T-cell (primary cell): Measurements from ENCODE around the gene CD2BP2. TPM values are rescaled to one million over a fixed set of nuclear protein-coding genes. Genes with fewer than 3 reads are reported as not detected.
A peak's percentile ranks its signal among the peaks of the same experiment; 100 is the strongest.
"Not testable (repeated sequence)": the region's sequence is repeated elsewhere in the genome, so short reads cannot be mapped to it uniquely, and the experiment has no call there.

Experiments
- ATAC-seq, 4 experiments: fragments of 200-7000 bp in 3 of 4; fragments of 150-1000 bp in 1 of 4; cut with Tn5 transposase; replicated peaks in 1 of 4; 1 replicate in 3 of 4; 2 replicates in 1 of 4; pipeline ENCODE4 v1.10.0; 2021; ENCODE audit warnings: moderate library complexity in 3 of 4, mild to moderate bottlenecking in 2 of 4, moderate number of reproducible peaks in 1 of 4
- CTCF ChIA-PET, 2 donors: fragments of 300-600 bp; sonication (Branson Sonifier 250); formaldehyde crosslinking; loops; one replicate each; lab custom pipeline; 2022; ENCODE audit warnings: antibody characterized with exemption in 2 of 2; lab: Charles Lee
- POLR2A ChIA-PET, 2 donors: fragments of 300-600 bp; sonication (Branson Sonifier 250); formaldehyde crosslinking; loops; one replicate each; lab custom pipeline; 2022; ENCODE audit warnings: antibody characterized with exemption in 2 of 2; lab: Charles Lee
- DNase-seq, 35 experiments: peaks; one replicate each; pipeline versions ENCODE4 v3.0.0 to v3.0.0-alpha.2; 2013 to 2023
- H3K27ac ChIP-seq: one replicate; pipeline ENCODE4 v1.5.1; 2013; ENCODE audit warnings: low read length
- H3K27me3 ChIP-seq, 2 experiments: replicated peaks in 1 of 2; 1 replicate in 1 of 2; 2 replicates in 1 of 2; pipeline versions ENCODE4 v1.6.1 to v1.7.0; 2013; ENCODE audit warnings: low read length in 1 of 2, mixed read lengths in 1 of 2; ENCODE audit not compliant: control insufficient read depth in 2 of 2, insufficient read depth in 2 of 2; ENCODE audit errors: extremely low read depth in 1 of 2
- H3K36me3 ChIP-seq, 2 donors: 1 replicate in 1 of 2; 2 replicates in 1 of 2; pipeline versions ENCODE4 v1.6.1 to v1.7.0; 2013; ENCODE audit warnings: low read length in 1 of 2; ENCODE audit not compliant: control insufficient read depth in 2 of 2, insufficient read depth in 1 of 2; ENCODE audit errors: extremely low read depth in 1 of 2
- H3K4me1 ChIP-seq, 2 experiments: 1 replicate in 1 of 2; 2 replicates in 1 of 2; pipeline versions ENCODE4 v1.6.1 to v1.7.0; 2013; ENCODE audit warnings: low read length in 2 of 2, mixed read lengths in 1 of 2; ENCODE audit not compliant: insufficient read depth in 2 of 2, control insufficient read depth in 1 of 2; ENCODE audit errors: extremely low read depth in 1 of 2
- H3K4me3 ChIP-seq, 2 donors: 1 replicate in 1 of 2; 2 replicates in 1 of 2; pipeline versions ENCODE4 v1.5.1 to v1.7.0; 2013; ENCODE audit warnings: mild to moderate bottlenecking in 2 of 2, low read length in 1 of 2, moderate library complexity in 1 of 2; ENCODE audit not compliant: control insufficient read depth in 1 of 2; ENCODE audit errors: extremely low read depth in 1 of 2
- H3K9me3 ChIP-seq: 2 replicates; pipeline ENCODE4 v1.7.0; 2013
- H3K27ac Mint-ChIP-seq, 2 donors: one replicate each; pipeline ENCODE4 v1.8.0; 2020 to 2021; ENCODE audit warnings: mild to moderate bottlenecking in 2 of 2, mixed read lengths in 2 of 2
- H3K27me3 Mint-ChIP-seq, 2 donors: one replicate each; pipeline ENCODE4 v1.8.0; 2021 to 2022; ENCODE audit warnings: mixed read lengths in 2 of 2
- H3K36me3 Mint-ChIP-seq: one replicate; pipeline ENCODE4 v1.8.0; 2021; ENCODE audit warnings: mixed read lengths
- H3K4me1 Mint-ChIP-seq, 3 donors: one replicate each; pipeline ENCODE4 v1.8.0; 2020 to 2022; ENCODE audit warnings: mixed read lengths in 3 of 3, mild to moderate bottlenecking in 1 of 3
- H3K4me3 Mint-ChIP-seq, 3 donors: one replicate each; pipeline ENCODE4 v1.8.0; 2020 to 2022; ENCODE audit warnings: mild to moderate bottlenecking in 3 of 3, mixed read lengths in 3 of 3, moderate library complexity in 3 of 3
- H3K9me3 Mint-ChIP-seq, 3 donors: one replicate each; pipeline ENCODE4 v1.8.0; 2020 to 2022; ENCODE audit warnings: mixed read lengths in 3 of 3
- WGBS: methylation state at CpG from one replicate; pipeline ENCODE4 v1.1.5; 2013; ENCODE audit warnings: missing lambda C conversion rate; ENCODE audit not compliant: insufficient coverage; 5-methylcytosine and 5-hydroxymethylcytosine counted together
- total RNA-seq, 35 experiments: library from RNA in 6 of 35; stranded (reverse) in 6 of 35; fragments of 120-200 nt in 1 of 35; gene quantifications; one replicate each; pipeline versions ENCODE4 v1.2.1 to v1.2.4 and lab custom pipeline; 2013 to 2026

Gene CD2BP2
- total RNA-seq, 5 donors from 2014 or later (not counting 1 experiment from before 2014, with no cell fraction given), result 38.9 to 80.3 (median 73.3) TPM

DNA sequence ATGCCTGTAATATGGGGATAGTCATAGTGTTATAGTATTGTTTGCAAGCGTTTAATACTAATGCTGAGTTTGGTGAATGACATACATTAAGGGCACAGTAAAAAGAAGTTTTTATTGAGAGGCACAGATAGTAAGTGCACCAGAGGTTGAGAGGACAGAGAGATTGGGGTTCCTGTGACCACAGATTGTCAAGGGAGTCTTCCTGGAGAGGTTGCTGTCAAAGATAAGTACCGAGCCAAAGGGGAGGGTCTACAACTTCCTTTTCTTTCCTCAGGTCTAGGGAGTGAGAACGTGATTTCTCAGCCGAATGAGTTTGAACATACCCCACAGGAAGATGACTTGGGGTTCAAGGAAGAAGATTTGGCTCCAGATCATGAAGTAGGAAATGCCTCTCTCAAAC is 41.9 kb upstream of the CD2BP2 start:
- Histone ChIP-seq H3K27ac (no peak overlapping the region), H3K36me3 (peaks cover 2 to 18% of the 10 kb centered on the region in 2 donors), H3K27me3 (peaks cover 0 to 8% of the 10 kb centered on the region in 2 experiments), H3K9me3 (no peaks in the 10 kb centered on the region), H3K4me3 (no peak overlapping the region), H3K4me1 (peaks cover 9 to 67% of the 10 kb centered on the region in 2 experiments)
- Mint-ChIP-seq H3K36me3 (no peaks in the 10 kb centered on the region), H3K9me3 (no peaks in the 10 kb centered on the region), H3K4me1 (peaks cover 37 to 50% (median 46%) of the 10 kb centered on the region in 3 donors), H3K27me3 (no peaks in the 10 kb centered on the region), H3K27ac (peak overlapping the region; percentile 39 to 49), H3K4me3 (peak overlapping the region; percentile 77 to 88 (median 84))
- WGBS, result 78% methylated on average over 1 of the region's 4 CpGs
- CTCF ChIA-PET, result no interaction called here
- POLR2A ChIA-PET, result no interaction called here
- DNase-seq (no peak), ATAC-seq (no peak)

GRCh38 chr16:30396627-30397026 is 41.5 kb upstream of the CD2BP2 start:
- POLR2A ChIA-PET, result interaction anchor here in 1 of 2 donors (0.5 kb wide), 1 partner anchor 1905 kb away, joined by 5 read pairs; the partner anchor contains the start of gene CLN3
- H3K27me3 Mint-ChIP-seq, H3K27ac ChIP-seq, H3K9me3 Mint-ChIP-seq, H3K9me3 ChIP-seq, H3K4me3 ChIP-seq, H3K27me3 ChIP-seq, H3K36me3 Mint-ChIP-seq, DNase-seq, ATAC-seq: not testable (repeated sequence)
- CTCF ChIA-PET, result interaction anchor here in 1 of 2 donors (1.2 to 1.9 kb wide), 2 partner anchors 10 to 26 kb away, joined by 3 to 8 read pairs; no protein-coding TSS in a partner anchor
- Histone ChIP-seq H3K4me1 (peaks cover 9 to 67% of the 10 kb centered on the region in 2 experiments), H3K36me3 (peaks cover 2 to 18% of the 10 kb centered on the region in 2 donors)
- 92% methylated on average over 2 of the region's 4 CpGs for WGBS
- Mint-ChIP-seq H3K4me1 (peaks cover 35 to 47% (median 43%) of the 10 kb centered on the region in 3 donors), H3K4me3 (peak overlapping the region; percentile 77 to 88 (median 84)), H3K27ac (peak overlapping the region; percentile 39 to 49)

DNA sequence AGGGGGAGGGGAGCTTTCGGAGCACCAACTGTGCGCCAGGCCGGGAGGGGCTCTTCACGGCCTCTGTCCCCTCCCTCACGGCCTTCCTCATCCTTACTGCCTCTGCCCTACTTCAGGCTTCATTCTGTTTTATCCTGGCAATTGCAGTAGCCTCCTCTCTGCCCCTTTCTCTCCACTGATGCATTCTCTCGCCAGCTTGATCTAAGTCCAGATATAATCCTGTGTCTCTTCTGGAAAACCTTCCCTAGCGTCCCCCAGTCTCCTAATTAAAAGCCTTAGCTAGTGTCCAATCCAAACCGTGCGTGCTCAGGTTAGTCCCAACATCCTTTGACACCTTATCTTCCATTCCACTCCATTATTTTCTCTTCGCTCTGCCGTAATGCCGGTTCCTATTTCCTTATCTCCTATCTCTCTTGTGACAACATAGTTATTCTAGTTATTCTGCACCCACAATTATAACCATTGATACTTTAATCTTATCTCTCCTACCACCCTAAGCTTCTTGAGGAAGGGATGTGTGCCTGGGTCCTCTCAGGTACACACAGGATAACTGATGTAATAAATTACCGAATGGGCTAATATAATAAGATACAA is 41.0 kb upstream of the CD2BP2 start:
- DNase-seq (no peak), ATAC-seq (peak in 1 of 4 experiments; percentile 10)
- ChIA-PET CTCF (interaction anchor here in 1 of 2 donors (1.2 to 1.9 kb wide), 4 partner anchors 11 to 25 kb away, joined by 3 to 8 read pairs (median 4); no protein-coding TSS in a partner anchor), POLR2A (interaction anchor here in 1 of 2 donors (0.5 kb wide), 1 partner anchor 1904 kb away, joined by 5 read pairs; the partner anchor contains the start of gene CLN3)
- Mint-ChIP-seq H3K27ac (peak overlapping the region; percentile 67 to 90), H3K4me3 (peak overlapping the region; percentile 77 to 88 (median 84)), H3K9me3 (no peaks in the 10 kb centered on the region), H3K4me1 (peaks cover 33 to 42% (median 41%) of the 10 kb centered on the region in 3 donors), H3K36me3 (no peaks in the 10 kb centered on the region), H3K27me3 (no peaks in the 10 kb centered on the region)
- H3K9me3 ChIP-seq, result no peaks in the 10 kb centered on the region
- WGBS, result 33% methylated on average over 11 of the region's 13 CpGs
- H3K4me1 ChIP-seq, result peaks cover 9 to 65% of the 10 kb centered on the region in 2 experiments
- peaks cover 2 to 18% of the 10 kb centered on the region in 2 donors for H3K36me3 ChIP-seq
- H3K27me3 ChIP-seq, result peaks cover 0 to 8% of the 10 kb centered on the region in 2 experiments
- H3K4me3 ChIP-seq, result peak overlapping the region; percentile 69 to 79
- no peak overlapping the region for H3K27ac ChIP-seq

DNA sequence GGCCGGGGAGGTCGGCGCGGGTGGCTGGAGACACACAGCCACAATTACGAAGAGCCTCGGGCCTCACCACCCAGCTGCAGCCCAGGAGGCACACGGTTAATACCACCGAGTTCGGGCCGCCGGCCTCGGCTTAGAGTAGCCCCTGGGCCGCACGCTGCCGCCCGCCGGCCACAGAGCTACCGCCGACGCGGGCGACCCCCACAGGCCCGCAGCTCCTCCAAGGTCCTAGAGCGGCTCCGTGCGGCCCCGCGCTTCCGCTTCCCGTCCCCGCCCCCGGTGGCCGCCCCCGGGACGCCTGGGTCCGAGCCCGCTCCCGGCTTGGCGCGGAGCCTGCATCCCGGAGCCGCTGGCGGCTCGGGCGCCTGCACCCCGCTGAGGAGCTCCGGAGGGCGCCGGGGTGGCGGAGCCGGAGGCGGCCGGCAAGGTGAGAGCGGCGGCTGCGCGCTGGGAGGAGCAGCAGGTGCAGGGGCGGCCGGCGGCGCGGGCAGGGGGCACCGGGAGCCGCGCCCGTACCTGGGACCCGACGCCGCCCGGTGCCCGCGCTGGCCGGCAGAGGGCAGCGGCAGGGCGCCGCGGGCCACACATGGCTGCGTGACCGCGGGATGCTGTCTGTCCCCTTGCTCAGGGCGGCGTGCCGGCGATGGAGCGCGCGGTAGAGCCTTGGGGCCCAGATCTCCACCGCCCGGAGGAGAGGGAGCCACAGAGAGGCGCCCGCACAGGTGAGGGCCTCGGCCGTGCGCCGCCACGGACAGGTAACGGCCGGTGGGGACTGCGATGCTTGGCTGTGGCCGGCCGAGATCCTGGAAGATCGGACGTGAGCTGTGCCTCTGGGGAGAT is 40.3 kb upstream of the CD2BP2 start, which contains the start of gene ZNF48:
ZNF48 (plus strand) TSS at position 266 of the 837 bp plus-strand sequence; CDS start at position 641, 375 bp downstream.
- no peaks in the 10 kb centered on the region for H3K36me3 Mint-ChIP-seq
- H3K9me3 ChIP-seq, result no peaks in the 10 kb centered on the region
- peak within 1 kb of the TSS; percentile 79 to 90 for H3K27ac Mint-ChIP-seq
- H3K27me3 ChIP-seq, result peaks cover 0 to 3% of the 10 kb centered on the region in 2 experiments
- H3K4me1 Mint-ChIP-seq, result peaks cover 29 to 39% (median 38%) of the 10 kb centered on the region in 3 donors
- CTCF ChIA-PET, result interaction anchor here in 1 of 2 donors (0.7 to 1.9 kb wide), 5 partner anchors 12 to 156 kb away, joined by 3 to 8 read pairs (median 4); no protein-coding TSS in a partner anchor
- H3K9me3 Mint-ChIP-seq, result no peaks in the 10 kb centered on the region
- H3K4me1 ChIP-seq, result peaks cover 9 to 58% of the 10 kb centered on the region in 2 experiments
- POLR2A ChIA-PET, result no interaction called here
- peaks cover 2 to 18% of the 10 kb centered on the region in 2 donors for H3K36me3 ChIP-seq
- peak within 1 kb of the TSS; percentile 61 for H3K27ac ChIP-seq
- no peaks in the 10 kb centered on the region for H3K27me3 Mint-ChIP-seq
- peak; percentile 73 to 84 (median 81) for ATAC-seq
- peak in 17 of 35 experiments; percentile 12 to 70 (median 47) for DNase-seq
- H3K4me3 ChIP-seq, result peak within 1 kb of the TSS; percentile 69 to 79
- peak within 1 kb of the TSS; percentile 83 to 88 (median 84) for H3K4me3 Mint-ChIP-seq
- WGBS, result under 1% methylated on average over 87 of the region's 103 CpGs

GRCh38 chr16:30394592-30395154 is 39.6 kb upstream of the CD2BP2 start:
- ChIA-PET CTCF (interaction anchor here in 1 of 2 donors (0.7 to 1.9 kb wide), 4 partner anchors 15 to 157 kb away, joined by 3 to 8 read pairs (median 4); no protein-coding TSS in a partner anchor), POLR2A (interaction anchor here in 1 of 2 donors (0.6 kb wide), 1 partner anchor 8 kb away, joined by 3 read pairs; no protein-coding TSS in a partner anchor)
- ATAC-seq, result no peak
- Histone ChIP-seq H3K9me3 (no peaks in the 10 kb centered on the region), H3K27ac (peak overlapping the region; percentile 61), H3K27me3 (no peaks in the 10 kb centered on the region), H3K4me1 (peaks cover 9 to 51% of the 10 kb centered on the region in 2 experiments), H3K4me3 (peak overlapping the region; percentile 67 to 69), H3K36me3 (peaks cover 2 to 18% of the 10 kb centered on the region in 2 donors)
- DNase-seq, result no peak
- Mint-ChIP-seq H3K9me3 (no peaks in the 10 kb centered on the region), H3K27me3 (no peaks in the 10 kb centered on the region), H3K36me3 (no peaks in the 10 kb centered on the region), H3K4me1 (peaks cover 22 to 34% (median 33%) of the 10 kb centered on the region in 3 donors), H3K4me3 (peak overlapping the region; percentile 82 to 88 (median 83)), H3K27ac (peak overlapping the region; percentile 79 to 87)
- 45% methylated on average over 22 of the region's 31 CpGs for WGBS
